WI38 (cell line): ENCODE data around the gene MCM10.

Experiments used
- H3K4me3 ChIP-seq: 2 replicates; pipeline ENCODE4 v1.5.1; 2011; ENCODE audit warnings: low read depth, mild to moderate bottlenecking, control low read depth, low read length
- TF ChIP-seq, protein P1 (sequence below): IDR thresholded peaks from 2 replicates; pipeline ENCODE4 v1.5.1; 2012; ENCODE audit warnings: low read depth, mild to moderate bottlenecking, control low read depth, low read length

MCM10 gene

DNA sequence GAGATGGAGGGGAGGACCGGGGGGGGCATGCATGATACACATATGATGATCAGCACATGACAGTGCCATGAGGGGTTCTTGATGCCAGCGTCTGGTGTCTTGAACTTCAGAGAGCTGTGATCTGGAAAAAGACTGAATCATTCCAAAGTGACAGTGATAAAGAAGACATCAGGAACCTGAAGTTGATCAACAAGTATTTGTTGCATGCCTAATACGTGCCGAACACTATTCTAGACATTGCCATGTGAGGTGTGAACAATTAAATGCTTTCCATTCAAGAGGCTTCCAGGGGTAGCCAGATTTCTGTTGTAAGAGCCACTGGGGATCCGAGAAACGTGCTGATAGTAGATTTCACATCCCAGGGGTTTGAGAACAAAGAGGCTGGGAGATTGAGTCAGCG, 6.2 kb downstream of the MCM10 start:
- TF ChIP-seq, protein P1, sequence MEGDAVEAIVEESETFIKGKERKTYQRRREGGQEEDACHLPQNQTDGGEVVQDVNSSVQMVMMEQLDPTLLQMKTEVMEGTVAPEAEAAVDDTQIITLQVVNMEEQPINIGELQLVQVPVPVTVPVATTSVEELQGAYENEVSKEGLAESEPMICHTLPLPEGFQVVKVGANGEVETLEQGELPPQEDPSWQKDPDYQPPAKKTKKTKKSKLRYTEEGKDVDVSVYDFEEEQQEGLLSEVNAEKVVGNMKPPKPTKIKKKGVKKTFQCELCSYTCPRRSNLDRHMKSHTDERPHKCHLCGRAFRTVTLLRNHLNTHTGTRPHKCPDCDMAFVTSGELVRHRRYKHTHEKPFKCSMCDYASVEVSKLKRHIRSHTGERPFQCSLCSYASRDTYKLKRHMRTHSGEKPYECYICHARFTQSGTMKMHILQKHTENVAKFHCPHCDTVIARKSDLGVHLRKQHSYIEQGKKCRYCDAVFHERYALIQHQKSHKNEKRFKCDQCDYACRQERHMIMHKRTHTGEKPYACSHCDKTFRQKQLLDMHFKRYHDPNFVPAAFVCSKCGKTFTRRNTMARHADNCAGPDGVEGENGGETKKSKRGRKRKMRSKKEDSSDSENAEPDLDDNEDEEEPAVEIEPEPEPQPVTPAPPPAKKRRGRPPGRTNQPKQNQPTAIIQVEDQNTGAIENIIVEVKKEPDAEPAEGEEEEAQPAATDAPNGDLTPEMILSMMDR, result no peak
- H3K4me3 ChIP-seq, result no peak overlapping the region

DNA sequence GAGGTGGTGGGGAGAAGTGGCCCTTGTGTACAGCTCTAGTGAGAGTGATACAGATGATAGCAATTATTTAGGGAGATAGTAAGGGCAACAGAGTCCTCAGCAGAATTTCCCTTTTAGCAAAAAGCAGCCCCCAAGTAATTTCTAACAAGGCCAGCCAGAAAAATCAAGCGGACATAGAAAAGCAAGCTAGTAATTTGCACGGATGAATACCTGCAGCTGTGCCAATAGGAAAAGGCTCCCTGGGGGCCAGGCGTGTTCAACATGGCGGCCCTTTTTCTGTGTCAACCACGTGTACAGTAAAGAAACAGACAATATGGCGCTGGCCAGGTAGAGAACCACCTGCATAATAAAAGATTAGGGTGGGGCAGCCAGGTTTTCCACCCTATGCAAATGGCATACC, 7.4 kb downstream of the MCM10 start:
- TF ChIP-seq, protein P1, result no peak
- H3K4me3 ChIP-seq, result no peak overlapping the region

DNA sequence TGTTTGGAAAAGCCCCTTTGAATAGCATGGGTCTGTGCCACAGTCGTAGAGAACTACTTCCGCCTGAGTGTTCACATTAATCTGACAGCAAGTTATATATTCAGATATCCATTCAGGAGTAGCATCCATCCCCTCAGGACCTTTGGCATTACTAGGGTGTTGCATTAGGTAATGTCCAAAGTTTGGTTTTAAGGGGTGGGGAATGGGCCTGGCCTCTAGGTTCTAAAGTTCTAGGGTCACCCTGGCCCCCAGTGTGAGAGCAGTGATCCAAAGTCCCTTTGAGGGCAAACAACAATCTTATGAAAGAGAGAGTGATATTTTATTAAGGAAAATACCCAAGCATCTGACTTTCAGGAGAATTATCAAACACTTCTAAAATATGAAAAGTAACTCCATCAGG, 12.3 kb downstream of the MCM10 start:
- TF ChIP-seq, protein P1, result no peak
- no peak overlapping the region for H3K4me3 ChIP-seq

DNA sequence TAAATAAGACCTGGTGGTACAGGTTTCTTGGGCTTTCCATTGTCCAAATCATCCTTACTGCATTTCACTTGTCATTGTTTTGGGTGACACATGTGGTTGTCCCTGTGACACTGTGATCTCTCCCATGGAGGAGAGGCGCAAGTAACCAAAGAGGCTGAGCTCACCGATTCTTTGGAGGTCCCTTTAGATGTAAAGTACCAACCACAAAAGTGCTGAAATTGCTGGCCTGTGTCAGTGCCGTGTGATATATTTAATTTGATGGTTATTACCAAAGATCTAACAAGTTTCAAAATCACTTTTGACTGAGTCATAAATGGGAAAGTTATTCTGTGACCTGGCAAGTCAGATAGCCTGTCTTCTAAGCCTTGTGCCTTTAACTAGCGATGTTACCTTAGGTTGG, 19.4 kb downstream of the MCM10 start:
- no peak overlapping the region for H3K4me3 ChIP-seq
- TF ChIP-seq, protein P1, result no peak

DNA sequence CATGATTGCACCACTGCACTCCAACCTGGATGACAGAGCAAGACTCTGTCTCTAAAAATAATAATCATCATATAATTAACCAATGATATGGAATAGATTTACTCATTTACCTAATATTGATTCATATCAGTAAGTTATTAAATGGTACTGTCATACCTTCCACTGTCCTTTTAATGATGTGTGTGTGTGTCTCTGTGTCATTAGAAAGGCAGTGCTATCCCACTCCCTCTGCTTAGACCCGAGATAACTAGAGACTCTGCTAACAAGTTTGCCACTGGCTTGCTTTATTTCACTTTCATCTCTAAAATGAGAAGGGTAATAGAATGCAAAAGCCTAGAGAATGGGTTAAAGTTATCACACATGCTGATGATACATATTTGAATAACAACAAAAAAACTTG, 21.1 kb downstream of the MCM10 start:
- TF ChIP-seq, protein P1, result no peak
- no peak overlapping the region for H3K4me3 ChIP-seq

DNA sequence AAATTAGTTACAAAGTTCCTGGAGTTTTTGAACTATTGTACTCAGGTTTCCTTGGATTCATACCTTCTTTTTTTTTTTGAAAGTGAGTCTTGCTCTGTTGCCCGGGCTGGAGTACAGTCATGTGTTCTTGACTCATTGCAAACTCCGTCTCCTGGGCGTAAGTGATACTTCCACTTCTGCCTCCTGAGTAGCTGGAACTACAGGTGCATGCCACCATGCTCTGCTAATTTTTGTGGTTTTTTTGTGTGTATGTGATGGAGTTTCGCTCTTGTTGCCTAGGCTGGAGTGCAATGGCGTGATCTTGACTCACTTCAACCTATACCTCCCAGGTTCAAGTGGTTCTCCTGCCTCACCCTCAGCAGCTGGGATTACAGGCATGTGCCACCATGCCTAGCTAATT, 22.3 kb downstream of the MCM10 start:
- H3K4me3 ChIP-seq, result no peak overlapping the region
- TF ChIP-seq, protein P1, result no peak

DNA sequence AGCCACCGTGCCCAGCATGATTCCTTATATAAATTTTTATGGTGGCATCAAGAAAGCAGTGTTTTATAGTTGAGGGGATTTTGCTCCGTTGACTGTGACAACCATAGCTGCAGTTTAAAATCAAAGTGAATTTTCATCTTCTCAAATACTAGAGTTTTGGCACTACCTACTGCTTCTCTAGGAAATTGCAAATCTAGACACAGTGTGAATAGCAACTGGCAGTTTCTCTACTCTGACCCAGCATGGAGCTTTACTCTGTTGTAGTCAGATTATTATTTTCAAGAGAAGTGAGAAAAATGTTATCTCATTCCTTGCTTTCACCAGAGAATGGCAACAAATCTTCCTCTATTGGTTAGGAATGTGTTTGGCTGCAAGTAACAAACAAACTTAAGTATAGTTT, 22.9 kb downstream of the MCM10 start:
- TF ChIP-seq, protein P1, result no peak
- H3K4me3 ChIP-seq, result no peak overlapping the region
